HepG2 (cell line): ENCODE data around the gene CD6. TPM values are rescaled to one million over a fixed set of nuclear protein-coding genes. Genes with fewer than 3 reads are reported as not detected.

Experiments used
- ATAC-seq: fragments of 200-7000 bp; cut with Tn5 transposase; 3 replicates; pipeline ENCODE4 v1.9.1; 2020; ENCODE audit warnings: mild to moderate bottlenecking, moderate library complexity
- BruUV-seq: library from RNA; stranded (reverse); fragments of 400-500 nt; replicated peaks from 2 replicates; lab custom pipeline; 2021; lab: Mats Ljungman, UMichigan
- CTCF ChIA-PET: fragments of 300-600 bp; formaldehyde crosslinking; extraction: SDS; loops from one replicate; lab custom pipeline; 2021; ENCODE audit warnings: low total read pairs, inconsistent platforms, low intra/inter-chr PET ratio; lab: Yijun Ruan, JAX
- POLR2A ChIA-PET: fragments of 350-600 bp; sonication (Branson Sonifier 250); formaldehyde crosslinking; loops from one replicate; lab custom pipeline; 2020; ENCODE audit warnings: antibody characterized with exemption, inconsistent platforms; lab: Yijun Ruan, JAX
- DNase-seq: peaks from one replicate; pipeline ENCODE4 v3.0.0-alpha.2; 2015; ENCODE audit warnings: low spot score
- FAIRE-seq: peaks from 3 replicates; lab custom pipeline; 2011; peaks lifted over from hg19 to GRCh38; lab: Jason Lieb, UNC
- H2AFZ ChIP-seq: one replicate; pipeline ENCODE4 v1.6.1; 2011; ENCODE audit warnings: low read length, inconsistent platforms
- H3K27ac ChIP-seq: fragments of 300-600 bp; 3 replicates; pipeline ENCODE4 v1.8.0; 2011; ENCODE audit warnings: mixed run types, mild to moderate bottlenecking, mixed read lengths, low read length, inconsistent platforms; ENCODE audit not compliant: insufficient read depth; ENCODE audit errors: extremely low read length
- H3K27me3 ChIP-seq, 2 experiments: fragments of 200-600 bp in 1 of 2; 2 replicates in 1 of 2; 3 replicates in 1 of 2; pipeline versions ENCODE4 v1.6.0 to v1.8.0; 2011; ENCODE audit warnings: low read length in 2 of 2, mild to moderate bottlenecking in 2 of 2, moderate library complexity in 2 of 2, inconsistent platforms in 1 of 2; ENCODE audit not compliant: insufficient read depth in 2 of 2, control insufficient read depth in 1 of 2
- H3K36me3 ChIP-seq, 2 experiments: fragments of 200-600 bp in 1 of 2; replicated peaks in 1 of 2; 2 replicates in 1 of 2; 3 replicates in 1 of 2; pipeline versions ENCODE4 v1.5.1 to v1.8.0; 2011; ENCODE audit warnings: low read length in 2 of 2, inconsistent platforms in 1 of 2; ENCODE audit not compliant: insufficient read depth in 2 of 2, control insufficient read depth in 1 of 2
- H3K4me1 ChIP-seq: 2 replicates; pipeline ENCODE4 v1.5.1; 2012; ENCODE audit warnings: low read length, inconsistent platforms; ENCODE audit not compliant: insufficient read depth
- H3K4me2 ChIP-seq: 2 replicates; pipeline ENCODE4 v1.6.0; 2011; ENCODE audit warnings: low read depth, low read length, inconsistent platforms
- H3K4me3 ChIP-seq, 3 experiments: fragments of 200-600 bp in 1 of 3; sonication (generic), shearing (Covaris generic) in 1 of 3; replicated peaks in 1 of 3; 2 replicates each; pipeline ENCODE4 v1.5.1; 2011 to 2016; ENCODE audit warnings: low read length in 3 of 3, inconsistent platforms in 2 of 3, low read depth in 2 of 3, mild to moderate bottlenecking in 2 of 3, control low read depth in 1 of 3, mixed read lengths in 1 of 3; ENCODE audit not compliant: insufficient read depth in 1 of 3
- H3K79me2 ChIP-seq: one replicate; pipeline ENCODE4 v1.6.1; 2011; ENCODE audit warnings: low read length, inconsistent platforms; ENCODE audit not compliant: insufficient read depth
- H3K9ac ChIP-seq: 2 replicates; pipeline ENCODE4 v1.6.0; 2011; ENCODE audit warnings: mild to moderate bottlenecking, low read depth, low read length, inconsistent platforms; ENCODE audit not compliant: insufficient read depth
- H3K9me3 ChIP-seq: 2 replicates; pipeline ENCODE4 v1.5.1; 2012; ENCODE audit warnings: mild to moderate bottlenecking, low read length
- H4K20me1 ChIP-seq: 2 replicates; pipeline ENCODE4 v1.6.0; 2011; ENCODE audit warnings: inconsistent platforms, mild to moderate bottlenecking, low read length, moderate library complexity; ENCODE audit not compliant: insufficient read depth
- ARID2 ChIP-seq: sonication (generic); formaldehyde crosslinking; IDR thresholded peaks from 2 replicates; pipeline ENCODE4 v1.8.1; 2022; ENCODE audit warnings: mild to moderate bottlenecking, missing genetic modification reagents, borderline replicate concordance
- DMAP1 ChIP-seq: IDR thresholded peaks from 2 replicates; pipeline ENCODE4 v1.6.1; 2016
- GZF1 ChIP-seq: sonication (generic); formaldehyde crosslinking; IDR thresholded peaks from 2 replicates; pipeline ENCODE4 v1.5.1; 2020; ENCODE audit warnings: mild to moderate bottlenecking, missing genetic modification reagents
- IKZF5 ChIP-seq: IDR thresholded peaks from 2 replicates; pipeline ENCODE4 v1.6.1; 2018; ENCODE audit warnings: missing genetic modification reagents, mild to moderate bottlenecking, missing compliant biosample characterization
- ISL2 ChIP-seq: sonication (generic); formaldehyde crosslinking; IDR thresholded peaks from 2 replicates; pipeline ENCODE4 v1.5.0; 2020; ENCODE audit warnings: missing genetic modification reagents
- MTF2 ChIP-seq: sonication (generic); formaldehyde crosslinking; IDR thresholded peaks from 2 replicates; pipeline ENCODE4 v1.5.0; 2020; ENCODE audit warnings: missing genetic modification reagents, borderline replicate concordance
- NFKB2 ChIP-seq: sonication (generic); formaldehyde crosslinking; IDR thresholded peaks from 2 replicates; pipeline ENCODE4 v1.4.0; 2020; ENCODE audit warnings: missing genetic modification reagents, borderline replicate concordance
- NPAS2 ChIP-seq: sonication (generic); formaldehyde crosslinking; IDR thresholded peaks from 2 replicates; pipeline ENCODE4 v1.8.0; 2022; ENCODE audit warnings: mild to moderate bottlenecking, missing genetic modification reagents, borderline replicate concordance
- PTBP1 ChIP-seq: fragments of 200-400 bp; formaldehyde crosslinking; IDR thresholded peaks from 2 replicates; pipeline ENCODE4 v1.6.1; 2018; ENCODE audit warnings: low read length, low read depth; ENCODE audit not compliant: poor library complexity, severe bottlenecking
- SALL1 ChIP-seq: sonication (generic); formaldehyde crosslinking; IDR thresholded peaks from 2 replicates; pipeline ENCODE4 v1.8.0; 2022; ENCODE audit warnings: mild to moderate bottlenecking, missing genetic modification reagents
- SATB2 ChIP-seq: sonication (generic); formaldehyde crosslinking; IDR thresholded peaks from 2 replicates; pipeline ENCODE4 v1.5.0; 2020; ENCODE audit warnings: missing genetic modification reagents
- TBL1XR1 ChIP-seq: fragments of 150-350 bp; IDR thresholded peaks from 2 replicates; pipeline ENCODE4 v1.6.1; 2014; ENCODE audit warnings: borderline replicate concordance, low read length; ENCODE audit not compliant: partially characterized antibody
- THYN1 ChIP-seq: sonication (generic); formaldehyde crosslinking; IDR thresholded peaks from 2 replicates; pipeline ENCODE4 v1.8.1; 2023; ENCODE audit warnings: low read depth, mild to moderate bottlenecking, moderate library complexity, missing genetic modification reagents, borderline replicate concordance
- ZIK1 ChIP-seq: sonication (generic); formaldehyde crosslinking; IDR thresholded peaks from 2 replicates; pipeline ENCODE4 v1.5.0; 2020; ENCODE audit warnings: mild to moderate bottlenecking, low read depth, missing genetic modification reagents, borderline replicate concordance
- ZKSCAN8 ChIP-seq: IDR thresholded peaks from 2 replicates; pipeline ENCODE4 v1.6.1; 2016; ENCODE audit warnings: borderline replicate concordance, missing genetic modification reagents, missing compliant biosample characterization
- ZNF703 ChIP-seq: sonication (generic); formaldehyde crosslinking; IDR thresholded peaks from 2 replicates; pipeline ENCODE4 v1.5.1; 2020; ENCODE audit warnings: missing genetic modification reagents, mild to moderate bottlenecking, moderate library complexity, borderline replicate concordance
- WGBS: methylation state at CpG from one replicate; pipeline ENCODE4 v1.1.6; 2017; ENCODE audit warnings: low lambda C conversion rate; 5-methylcytosine and 5-hydroxymethylcytosine counted together
- in situ Hi-C: cut with HindIII; loops from 2 replicates; pipeline ENCODE4 v1.10.0; 2017; ENCODE audit warnings: low pct_unique_long_range_greater_than_20kb; ENCODE audit not compliant: extremely low pct_ligation_motif_present
- intact Hi-C: fragments of 100-400 bp; cut with micrococcal nuclease; formaldehyde crosslinking; loops from one replicate; pipeline ENCODE4 v1.10.0; 2022; ENCODE audit not compliant: unreplicated experiment
- polyA plus RNA-seq, 8 experiments: library from polyadenylated mRNA; depleted of rRNA in 3 of 8; stranded (reverse) in 7 of 8; unstranded in 1 of 8; fragments of >200 nt; fragmentation: Illumina TruSeq in 4 of 8; extraction: Trizol in 4 of 8; gene quantifications; 2 replicates each; pipeline versions ENCODE4 v1.2.1 to v1.2.3, GENCODE V29; 2011 to 2016; ENCODE audit warnings: low read depth in 4 of 8, missing spikeins in 1 of 8, mixed read lengths in 1 of 8; ENCODE audit not compliant: insufficient read depth in 1 of 8
- total RNA-seq, 5 experiments: library from RNA; depleted of rRNA; stranded (reverse); fragments of >200 nt; fragmentation: Illumina TruSeq; extraction: Trizol; gene quantifications; 2 replicates each; pipeline ENCODE4 v1.2.3, GENCODE V29; 2016; ENCODE audit warnings: low read depth in 1 of 5
- TF ChIP-seq, protein P1 (sequence below): sonication (generic); formaldehyde crosslinking; conservative IDR thresholded peaks from 2 replicates; pipeline ENCODE4 v1.8.1; 2023; ENCODE audit warnings: missing genetic modification reagents

The CD6 gene
- total and polyA plus RNA-seq, 2 of the 13 experiments (the other 11 are each of a cell fraction or from before 2014, with no cell fraction given), result not detected

- TF ChIP-seq PTBP1 (no peak), GZF1 (CRISPR knock-in tag) (no peak), THYN1 (CRISPR knock-in tag) (no peak)
Observed at GRCh38 chr11:61066645-61067044, 95.2 kb downstream of the CD6 start (continued).

GRCh38 chr11:61067782-61068446 lies 96.4 kb downstream of the CD6 start:
- TF ChIP-seq, protein P1, sequence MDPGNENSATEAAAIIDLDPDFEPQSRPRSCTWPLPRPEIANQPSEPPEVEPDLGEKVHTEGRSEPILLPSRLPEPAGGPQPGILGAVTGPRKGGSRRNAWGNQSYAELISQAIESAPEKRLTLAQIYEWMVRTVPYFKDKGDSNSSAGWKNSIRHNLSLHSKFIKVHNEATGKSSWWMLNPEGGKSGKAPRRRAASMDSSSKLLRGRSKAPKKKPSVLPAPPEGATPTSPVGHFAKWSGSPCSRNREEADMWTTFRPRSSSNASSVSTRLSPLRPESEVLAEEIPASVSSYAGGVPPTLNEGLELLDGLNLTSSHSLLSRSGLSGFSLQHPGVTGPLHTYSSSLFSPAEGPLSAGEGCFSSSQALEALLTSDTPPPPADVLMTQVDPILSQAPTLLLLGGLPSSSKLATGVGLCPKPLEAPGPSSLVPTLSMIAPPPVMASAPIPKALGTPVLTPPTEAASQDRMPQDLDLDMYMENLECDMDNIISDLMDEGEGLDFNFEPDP (CRISPR knock-in tag), result no peak
- TF ChIP-seq ZKSCAN8 (no peak), NFKB2 (CRISPR knock-in tag) (no peak), TBL1XR1 (no peak), SALL1 (CRISPR knock-in tag) (no peak), SATB2 (CRISPR knock-in tag) (no peak), ARID2 (no peak), ZNF703 (CRISPR knock-in tag) (no peak), DMAP1 (CRISPR knock-in tag) (no peak), ISL2 (CRISPR knock-in tag) (no peak), NPAS2 (no peak), IKZF5 (CRISPR knock-in tag) (no peak), ZIK1 (CRISPR knock-in tag) (no peak), MTF2 (CRISPR knock-in tag) (no peak)

More at GRCh38 chr11:61067782-61068446, 96.4 kb downstream of the CD6 start:
- no peak for ATAC-seq
- H2AFZ ChIP-seq, result no peak overlapping the region
- H3K4me2 ChIP-seq, result no peak overlapping the region
- H3K4me3 ChIP-seq, result no peak overlapping the region
- no TSS peak for BruUV-seq
- DNase-seq, result no peak
- WGBS, result 2% methylated on average over 10 of the region's 14 CpGs
- no peaks in the 10 kb centered on the region for H3K79me2 ChIP-seq
- H3K4me1 ChIP-seq, result no peaks in the 10 kb centered on the region
- no peaks in the 10 kb centered on the region for H4K20me1 ChIP-seq
- no peaks in the 10 kb centered on the region for H3K9me3 ChIP-seq
- ChIA-PET CTCF (no interaction called here), POLR2A (no interaction called here)
- intact Hi-C loops (no loop called here), in situ Hi-C loops (no loop called here)
- H3K36me3 ChIP-seq, result no peaks in the 10 kb centered on the region
- peaks cover 4 to 34% of the 10 kb centered on the region in 2 experiments; a peak in 4 of 5 replicates for H3K27me3 ChIP-seq
- no peak for FAIRE-seq
- no peak overlapping the region for H3K27ac ChIP-seq
- H3K9ac ChIP-seq, result no peak overlapping the region
